K562 (cell line): Measurements from ENCODE around the gene FAM171A1. TPM values are rescaled to one million over a fixed set of nuclear protein-coding genes. Genes with fewer than 3 reads are reported as not detected.

Source experiments
- DACH1 ChIP-seq: fragments of 450-650 bp; IDR thresholded peaks from 2 replicates; pipeline ENCODE4 v1.6.1; 2018; ENCODE audit not compliant: partially characterized antibody
- HNRNPLL ChIP-seq: fragments of 200-400 bp; formaldehyde crosslinking; IDR thresholded peaks from 2 replicates; pipeline ENCODE4 v1.6.1; 2017; ENCODE audit warnings: low read length, low read depth, mild to moderate bottlenecking; ENCODE audit not compliant: poor library complexity, severe bottlenecking
- MNT ChIP-seq, 2 experiments: fragments of 450-650 bp; conservative IDR thresholded peaks; 2 replicates each; pipeline ENCODE4 v1.6.1; 2017; ENCODE audit warnings: mild to moderate bottlenecking in 2 of 2, moderate library complexity in 2 of 2
- NFIX ChIP-seq: fragments of 250-450 bp; sonication (Bioruptor Pico); IDR thresholded peaks from 2 replicates; pipeline ENCODE4 v1.4.0; 2020; ENCODE audit warnings: low read depth, mild to moderate bottlenecking, moderate library complexity
- RFX5 ChIP-seq: IDR thresholded peaks from 2 replicates; pipeline ENCODE4 v1.6.1; 2011; ENCODE audit warnings: low read depth, mild to moderate bottlenecking, improper control_type of control experiment, low read length
- STAT5A ChIP-seq: IDR thresholded peaks from 2 replicates; pipeline ENCODE4 v1.6.1; 2012; ENCODE audit warnings: low read length, inconsistent platforms, borderline replicate concordance
- TCFL5 ChIP-seq: fragments of 250-450 bp; sonication (Bioruptor Pico); conservative IDR thresholded peaks from 2 replicates; pipeline ENCODE4 v1.6.1; 2021; ENCODE audit warnings: mild to moderate bottlenecking, moderate library complexity, matching md5 sums
- TFAP4 ChIP-seq: sonication (generic); formaldehyde crosslinking; IDR thresholded peaks from 2 replicates; pipeline ENCODE4 v1.8.0; 2022; ENCODE audit warnings: missing genetic modification reagents, mild to moderate bottlenecking, moderate library complexity, borderline replicate concordance
- TRIM25 ChIP-seq: fragments of 450-650 bp; IDR thresholded peaks from 2 replicates; pipeline ENCODE4 v1.7.0; 2016; ENCODE audit warnings: borderline replicate concordance
- ZNF143 ChIP-seq: sonication (generic); formaldehyde crosslinking; IDR thresholded peaks from 2 replicates; pipeline ENCODE4 v1.9.0; 2022; ENCODE audit warnings: mild to moderate bottlenecking, missing genetic modification reagents
- ZNF224 ChIP-seq: sonication (generic); formaldehyde crosslinking; IDR thresholded peaks from 2 replicates; pipeline ENCODE4 v1.8.0; 2022; ENCODE audit warnings: mild to moderate bottlenecking, missing genetic modification reagents
- polyA plus RNA-seq, 8 experiments: library from polyadenylated mRNA; depleted of rRNA in 4 of 8; stranded (reverse) in 5 of 8; unstranded in 3 of 8; fragments of >200 nt; fragmentation: Nextera tagmentation in 2 of 8; fragmentation: Illumina TruSeq in 1 of 8; extraction: Ambion mirVana in 2 of 8; extraction: Trizol in 1 of 8; gene quantifications; 2 replicates each; pipeline versions ENCODE4 v1.2.1 to v1.2.3, GENCODE V29; 2011 to 2014; ENCODE audit warnings: inconsistent platforms in 1 of 8, missing spikeins in 1 of 8
- total RNA-seq, 7 experiments: library from RNA; depleted of rRNA in 6 of 7; stranded (reverse); fragments of >200 nt in 6 of 7; fragmentation: Illumina TruSeq in 2 of 7; extraction: Trizol in 2 of 7; gene quantifications; 2 replicates each; pipeline versions ENCODE4 v1.2.1 to v1.2.3, GENCODE V29; 2011 to 2021; ENCODE audit warnings: low replicate concordance in 1 of 7
- TF ChIP-seq, protein P1 (sequence below), 2 experiments: fragments of 150-350 bp in 1 of 2; IDR thresholded peaks; 2 replicates each; pipeline ENCODE4 v1.6.1; 2012 to 2016; ENCODE audit warnings: low read depth in 2 of 2, low read length in 2 of 2, mild to moderate bottlenecking in 1 of 2, moderate library complexity in 1 of 2

FAM171A1 gene
- total and polyA plus RNA-seq, 9 of the 15 experiments (the other 6 are each of a cell fraction or from before 2014, with no cell fraction given): 0.51 to 8.2 (median 4.8) TPM

DNA sequence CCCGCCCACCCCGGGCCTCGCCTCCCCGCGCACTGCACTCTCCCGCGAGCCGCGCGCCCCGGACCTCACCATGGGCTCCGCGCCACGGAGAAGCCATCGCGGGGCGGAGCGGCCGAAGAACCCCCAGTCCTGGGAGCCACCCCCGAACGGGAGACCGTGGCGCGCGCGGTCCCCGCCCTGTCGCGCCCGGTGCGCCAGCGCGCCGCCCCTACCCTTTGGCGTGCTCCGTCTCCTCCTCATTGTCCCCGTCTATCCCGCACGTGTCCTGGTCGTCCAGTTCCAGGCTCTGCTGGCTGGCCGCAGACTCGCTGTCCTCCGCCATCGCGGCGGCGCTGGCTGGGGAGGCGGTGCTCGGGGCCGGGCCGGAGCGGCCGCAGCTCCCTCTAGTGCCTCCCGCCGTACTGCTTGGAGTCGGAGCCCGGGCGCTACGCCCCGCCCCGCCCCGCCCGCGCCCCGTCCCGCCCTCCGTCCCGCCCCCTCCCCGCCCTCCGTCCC lies 202.8 kb downstream of the FAM171A1 start, which contains the start of gene NMT2 (continued):
- TF ChIP-seq TRIM25 (no peak), RFX5 (no peak), DACH1 (no peak), TCFL5 (no peak), MNT (conservative IDR thresholded peaks at IDR 0.05) (peak; percentile 58 to 73), TFAP4 (CRISPR knock-in tag) (0 out of 2 replicates have a peak, but pooled peaks have one; percentile 29), ZNF143 (CRISPR knock-in tag) (no peak), STAT5A (no peak), NFIX (CRISPR knock-in tag) (no peak), ZNF224 (CRISPR knock-in tag) (no peak), HNRNPLL (no peak)
- TF ChIP-seq, protein P1, sequence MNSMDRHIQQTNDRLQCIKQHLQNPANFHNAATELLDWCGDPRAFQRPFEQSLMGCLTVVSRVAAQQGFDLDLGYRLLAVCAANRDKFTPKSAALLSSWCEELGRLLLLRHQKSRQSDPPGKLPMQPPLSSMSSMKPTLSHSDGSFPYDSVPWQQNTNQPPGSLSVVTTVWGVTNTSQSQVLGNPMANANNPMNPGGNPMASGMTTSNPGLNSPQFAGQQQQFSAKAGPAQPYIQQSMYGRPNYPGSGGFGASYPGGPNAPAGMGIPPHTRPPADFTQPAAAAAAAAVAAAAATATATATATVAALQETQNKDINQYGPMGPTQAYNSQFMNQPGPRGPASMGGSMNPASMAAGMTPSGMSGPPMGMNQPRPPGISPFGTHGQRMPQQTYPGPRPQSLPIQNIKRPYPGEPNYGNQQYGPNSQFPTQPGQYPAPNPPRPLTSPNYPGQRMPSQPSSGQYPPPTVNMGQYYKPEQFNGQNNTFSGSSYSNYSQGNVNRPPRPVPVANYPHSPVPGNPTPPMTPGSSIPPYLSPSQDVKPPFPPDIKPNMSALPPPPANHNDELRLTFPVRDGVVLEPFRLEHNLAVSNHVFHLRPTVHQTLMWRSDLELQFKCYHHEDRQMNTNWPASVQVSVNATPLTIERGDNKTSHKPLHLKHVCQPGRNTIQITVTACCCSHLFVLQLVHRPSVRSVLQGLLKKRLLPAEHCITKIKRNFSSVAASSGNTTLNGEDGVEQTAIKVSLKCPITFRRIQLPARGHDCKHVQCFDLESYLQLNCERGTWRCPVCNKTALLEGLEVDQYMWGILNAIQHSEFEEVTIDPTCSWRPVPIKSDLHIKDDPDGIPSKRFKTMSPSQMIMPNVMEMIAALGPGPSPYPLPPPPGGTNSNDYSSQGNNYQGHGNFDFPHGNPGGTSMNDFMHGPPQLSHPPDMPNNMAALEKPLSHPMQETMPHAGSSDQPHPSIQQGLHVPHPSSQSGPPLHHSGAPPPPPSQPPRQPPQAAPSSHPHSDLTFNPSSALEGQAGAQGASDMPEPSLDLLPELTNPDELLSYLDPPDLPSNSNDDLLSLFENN (IDR thresholded peaks at IDR 0.05; ENCODE audit: low read depth in 2 of 2, low read length in 2 of 2): no peak
